GM12878 (cell line): ENCODE data around the gene TBX5.

Experiments
- CTCF ChIP-seq, 3 experiments: IDR thresholded peaks in 2 of 3; conservative IDR thresholded peaks in 1 of 3; 2 replicates each; pipeline ENCODE4 v1.5.1; 2011; ENCODE audit warnings: low read depth in 3 of 3, low read length in 3 of 3, mild to moderate bottlenecking in 3 of 3, control low read depth in 2 of 3, moderate library complexity in 2 of 3, inconsistent platforms in 1 of 3, mixed read lengths in 1 of 3; ENCODE audit not compliant: control insufficient read depth in 2 of 3, insufficient read depth in 1 of 3; ENCODE audit errors: extremely low read depth in 1 of 3
- DPF2 ChIP-seq: fragments of 450-650 bp; IDR thresholded peaks from 2 replicates; pipeline ENCODE4 v1.6.1; 2017; ENCODE audit warnings: mild to moderate bottlenecking
- EP300 ChIP-seq, 2 experiments: fragments of 150-350 bp in 1 of 2; IDR thresholded peaks; 2 replicates each; pipeline ENCODE4 v1.6.1; 2011 to 2012; ENCODE audit warnings: low read depth in 2 of 2, low read length in 2 of 2, borderline replicate concordance in 1 of 2, improper control_type of control experiment in 1 of 2, inconsistent platforms in 1 of 2; ENCODE audit not compliant: control insufficient read depth in 1 of 2
- ETV6 ChIP-seq, 2 experiments: fragments of 450-650 bp in 1 of 2; IDR thresholded peaks in 1 of 2; conservative IDR thresholded peaks in 1 of 2; 2 replicates each; pipeline ENCODE4 v1.6.1; 2014; ENCODE audit warnings: antibody characterized with exemption in 1 of 2, borderline replicate concordance in 1 of 2, low read depth in 1 of 2, mild to moderate bottlenecking in 1 of 2, moderate library complexity in 1 of 2
- MTA3 ChIP-seq: IDR thresholded peaks from 2 replicates; pipeline ENCODE4 v1.6.1; 2012; ENCODE audit warnings: low read length, inconsistent platforms, borderline replicate concordance
- POLR2A ChIP-seq: IDR thresholded peaks from 2 replicates; pipeline ENCODE4 v1.6.1; 2011; ENCODE audit warnings: low read depth, mild to moderate bottlenecking, low read length
- POLR2AphosphoS5 ChIP-seq: IDR thresholded peaks from 2 replicates; pipeline ENCODE4 v1.6.1; 2011; ENCODE audit warnings: mild to moderate bottlenecking, low read length, inconsistent platforms
- REST ChIP-seq: IDR thresholded peaks from 2 replicates; pipeline ENCODE4 v1.6.1; 2012; ENCODE audit warnings: mild to moderate bottlenecking, low read depth, low read length
- SIN3A ChIP-seq: IDR thresholded peaks from 2 replicates; pipeline ENCODE4 v1.6.1; 2012; ENCODE audit warnings: low read depth, low read length, improper control_type of control experiment
- SMC3 ChIP-seq: IDR thresholded peaks from 2 replicates; pipeline ENCODE4 v1.6.1; 2011; ENCODE audit warnings: low read length, improper control_type of control experiment, borderline replicate concordance
- SREBF2 ChIP-seq: IDR thresholded peaks from 2 replicates; pipeline ENCODE4 v1.6.1; 2012; ENCODE audit warnings: mild to moderate bottlenecking, low read length

GRCh38 chr12:114447799-114448617, 42.1 kb upstream of the TBX5 start:
- TF ChIP-seq SIN3A (no peak), SMC3 (no peak), CTCF (IDR thresholded peaks at IDR 0.05 in 2 of 3, conservative IDR thresholded peaks at IDR 0.05 in 1 of 3; ENCODE audit: control insufficient read depth in 2 of 3, extremely low read depth in 1 of 3, insufficient read depth in 1 of 3, low read depth in 3 of 3, low read length in 3 of 3) (no peak), POLR2A (no peak), MTA3 (no peak), REST (no peak), POLR2AphosphoS5 (no peak), ETV6 (conservative IDR thresholded peaks at IDR 0.05 in 1 of 2, IDR thresholded peaks at IDR 0.05 in 1 of 2; ENCODE audit: borderline replicate concordance in 1 of 2, low read depth in 1 of 2) (no peak), SREBF2 (no peak), DPF2 (no peak), EP300 (IDR thresholded peaks at IDR 0.05; ENCODE audit: borderline replicate concordance in 1 of 2, control insufficient read depth in 1 of 2, low read depth in 2 of 2, low read length in 2 of 2) (no peak)
